NB4 (cell line): Measurements from ENCODE around the gene C1QTNF3.
"Not testable (repeated sequence)": the region's sequence is repeated elsewhere in the genome, so short reads cannot be mapped to it uniquely, and the experiment has no call there.

ENCODE experiments used
- DNase-seq: peaks from one replicate; pipeline ENCODE4 v3.0.0; 2010; ENCODE audit warnings: low read depth
- H3K4me3 ChIP-seq: one replicate; pipeline ENCODE4 v1.5.1; 2011; ENCODE audit warnings: mild to moderate bottlenecking, low read depth, low read length, moderate library complexity
- MYC ChIP-seq: IDR thresholded peaks from 2 replicates; pipeline ENCODE4 v1.6.1; 2011; ENCODE audit warnings: low read depth, low read length
- POLR2A ChIP-seq: IDR thresholded peaks from 2 replicates; pipeline ENCODE4 v1.6.1; 2011; ENCODE audit warnings: mild to moderate bottlenecking; ENCODE audit not compliant: insufficient read length; ENCODE audit errors: extremely low read depth
- TF ChIP-seq, protein P1 (sequence below): IDR thresholded peaks from one replicate; pipeline ENCODE4 v1.5.1; 2012; ENCODE audit warnings: low read depth, low read length
- TF ChIP-seq, protein P2 (sequence below): IDR thresholded peaks from 2 replicates; pipeline ENCODE4 v1.6.1; 2011; ENCODE audit warnings: low read depth, low read length

Gene C1QTNF3

DNA sequence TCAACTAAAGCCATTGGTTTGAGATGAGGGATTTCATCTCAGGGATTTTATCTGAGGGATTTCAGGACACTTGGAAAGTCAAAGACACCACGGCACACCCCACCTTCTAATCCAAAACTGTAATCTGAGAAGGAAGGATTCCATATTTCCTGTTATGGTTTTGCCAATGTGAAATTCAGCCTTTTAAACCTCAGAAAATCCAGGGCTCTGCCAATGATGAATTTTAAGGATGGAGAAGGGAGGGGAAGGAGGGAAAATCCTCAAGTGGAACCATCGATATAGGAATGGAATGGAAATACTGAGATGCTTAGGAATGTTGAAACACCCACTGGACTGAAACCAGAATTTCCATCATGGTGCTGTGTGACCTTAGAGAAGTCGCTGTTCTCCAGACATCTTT lies 5.3 kb downstream of the C1QTNF3 start:
- TF ChIP-seq MYC (no peak), POLR2A (no peak)
- TF ChIP-seq, protein P1, sequence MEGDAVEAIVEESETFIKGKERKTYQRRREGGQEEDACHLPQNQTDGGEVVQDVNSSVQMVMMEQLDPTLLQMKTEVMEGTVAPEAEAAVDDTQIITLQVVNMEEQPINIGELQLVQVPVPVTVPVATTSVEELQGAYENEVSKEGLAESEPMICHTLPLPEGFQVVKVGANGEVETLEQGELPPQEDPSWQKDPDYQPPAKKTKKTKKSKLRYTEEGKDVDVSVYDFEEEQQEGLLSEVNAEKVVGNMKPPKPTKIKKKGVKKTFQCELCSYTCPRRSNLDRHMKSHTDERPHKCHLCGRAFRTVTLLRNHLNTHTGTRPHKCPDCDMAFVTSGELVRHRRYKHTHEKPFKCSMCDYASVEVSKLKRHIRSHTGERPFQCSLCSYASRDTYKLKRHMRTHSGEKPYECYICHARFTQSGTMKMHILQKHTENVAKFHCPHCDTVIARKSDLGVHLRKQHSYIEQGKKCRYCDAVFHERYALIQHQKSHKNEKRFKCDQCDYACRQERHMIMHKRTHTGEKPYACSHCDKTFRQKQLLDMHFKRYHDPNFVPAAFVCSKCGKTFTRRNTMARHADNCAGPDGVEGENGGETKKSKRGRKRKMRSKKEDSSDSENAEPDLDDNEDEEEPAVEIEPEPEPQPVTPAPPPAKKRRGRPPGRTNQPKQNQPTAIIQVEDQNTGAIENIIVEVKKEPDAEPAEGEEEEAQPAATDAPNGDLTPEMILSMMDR: no peak
- TF ChIP-seq, protein P2, sequence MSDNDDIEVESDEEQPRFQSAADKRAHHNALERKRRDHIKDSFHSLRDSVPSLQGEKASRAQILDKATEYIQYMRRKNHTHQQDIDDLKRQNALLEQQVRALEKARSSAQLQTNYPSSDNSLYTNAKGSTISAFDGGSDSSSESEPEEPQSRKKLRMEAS: no peak
- no peak for DNase-seq
- H3K4me3 ChIP-seq: no peak overlapping the region

DNA sequence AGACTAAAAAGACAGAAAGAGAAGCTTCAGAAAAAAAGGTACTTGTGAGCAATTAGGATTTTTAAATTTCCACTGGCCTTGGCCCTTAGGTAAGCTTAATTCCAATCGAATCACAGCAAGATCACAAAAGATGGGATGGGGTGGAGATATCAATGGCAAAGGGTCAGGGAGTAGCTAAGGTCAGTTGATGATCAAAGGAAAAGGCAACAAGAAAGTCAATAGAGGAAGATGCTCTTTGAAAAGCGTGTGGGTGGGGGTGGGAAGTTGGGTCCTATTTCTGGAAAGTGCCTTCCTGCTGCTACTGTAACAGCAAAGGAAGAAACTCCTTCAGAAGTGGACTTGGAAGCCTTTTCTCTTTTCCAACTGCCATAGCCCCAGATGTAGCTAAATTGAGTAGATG lies 7.3 kb downstream of the C1QTNF3 start:
- no peak overlapping the region for H3K4me3 ChIP-seq
- TF ChIP-seq POLR2A (no peak), MYC (no peak)
- DNase-seq: no peak

DNA sequence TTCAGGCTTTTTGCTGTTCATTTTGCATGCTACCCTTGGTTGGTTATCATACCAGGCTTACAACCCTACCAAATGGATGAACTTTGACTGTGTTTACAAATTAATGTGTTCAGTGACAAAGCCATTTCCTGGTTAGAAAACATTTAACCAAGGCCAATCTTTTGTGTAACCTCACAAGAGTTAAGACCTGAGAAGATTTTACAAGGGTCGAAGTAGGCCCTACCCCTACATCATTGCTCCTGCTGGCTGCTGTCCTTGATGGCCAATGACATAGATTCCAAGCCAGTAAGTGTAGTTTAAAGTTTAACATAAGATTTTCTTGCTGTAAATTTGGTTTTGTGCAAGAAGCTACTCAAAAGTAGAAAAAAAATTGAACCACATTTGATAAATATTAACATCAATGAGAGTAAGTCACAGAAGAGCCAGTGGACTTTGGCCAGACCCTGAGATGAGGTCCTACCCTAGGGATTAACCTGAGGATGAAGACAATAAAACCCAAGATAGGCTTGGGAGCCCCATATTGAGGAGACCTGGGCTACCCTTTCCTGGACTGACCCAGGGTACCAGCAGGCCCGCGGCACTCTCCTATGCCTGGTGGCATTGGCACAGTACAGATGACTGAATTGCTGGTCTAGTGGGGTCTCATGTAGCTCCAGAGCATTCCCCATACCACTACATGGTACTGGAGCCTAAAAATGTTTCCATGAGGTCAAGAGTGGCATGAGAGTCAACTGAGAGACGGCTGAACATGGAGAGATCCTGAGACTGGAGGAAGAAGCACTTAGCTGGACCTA lies 8.3 kb downstream of the C1QTNF3 start:
- TF ChIP-seq, protein P1: no peak
- no peak for TF ChIP-seq POLR2A
- TF ChIP-seq MYC: no peak
- TF ChIP-seq, protein P2: no peak
- DNase-seq: no peak
- H3K4me3 ChIP-seq: no peak overlapping the region

DNA sequence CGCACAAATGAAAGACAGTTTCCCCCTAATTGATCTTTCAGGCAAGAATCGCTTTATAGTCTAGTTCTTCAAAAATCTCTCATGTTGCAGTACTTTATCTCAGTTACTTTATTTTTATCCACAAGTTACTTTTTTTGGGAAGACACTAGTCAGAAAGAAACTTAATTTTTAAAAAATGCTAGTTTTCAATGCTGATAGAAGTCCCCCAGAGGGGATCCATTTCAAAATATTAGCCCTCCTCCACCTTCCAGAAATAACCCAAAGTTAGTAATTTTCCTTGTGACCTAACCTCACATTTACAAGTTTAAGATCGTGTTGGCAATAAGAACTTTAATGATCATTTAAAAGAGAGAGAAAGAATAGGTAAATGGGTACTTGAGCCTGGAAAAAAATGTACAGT lies 11.0 kb downstream of the C1QTNF3 start:
- H3K4me3 ChIP-seq: no peak overlapping the region
- TF ChIP-seq MYC: no peak
- TF ChIP-seq, protein P2: no peak
- TF ChIP-seq, protein P1: no peak
- no peak for TF ChIP-seq POLR2A
- no peak for DNase-seq

DNA sequence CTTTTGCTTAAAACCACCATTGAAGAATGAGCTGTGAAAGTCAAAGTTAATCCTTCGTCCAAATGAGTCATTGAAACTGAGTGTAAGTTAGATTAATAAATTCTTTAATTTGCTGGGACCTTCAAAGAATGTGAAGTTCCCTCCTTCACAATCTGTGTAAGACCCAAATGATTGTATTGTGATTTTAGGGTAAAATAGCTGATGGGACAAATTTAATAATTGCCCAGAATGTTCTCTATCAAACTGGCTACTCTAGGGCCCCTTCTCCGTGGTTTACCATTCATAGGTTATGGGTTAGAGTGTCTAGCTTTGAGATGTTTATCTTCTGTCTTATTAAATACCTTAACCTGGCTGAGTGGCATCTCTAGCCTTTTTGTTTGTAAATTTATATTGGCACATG lies 11.9 kb downstream of the C1QTNF3 start:
- no peak for TF ChIP-seq POLR2A
- TF ChIP-seq, protein P2: no peak
- TF ChIP-seq, protein P1: no peak
- no peak for TF ChIP-seq MYC
- H3K4me3 ChIP-seq: no peak overlapping the region

DNA sequence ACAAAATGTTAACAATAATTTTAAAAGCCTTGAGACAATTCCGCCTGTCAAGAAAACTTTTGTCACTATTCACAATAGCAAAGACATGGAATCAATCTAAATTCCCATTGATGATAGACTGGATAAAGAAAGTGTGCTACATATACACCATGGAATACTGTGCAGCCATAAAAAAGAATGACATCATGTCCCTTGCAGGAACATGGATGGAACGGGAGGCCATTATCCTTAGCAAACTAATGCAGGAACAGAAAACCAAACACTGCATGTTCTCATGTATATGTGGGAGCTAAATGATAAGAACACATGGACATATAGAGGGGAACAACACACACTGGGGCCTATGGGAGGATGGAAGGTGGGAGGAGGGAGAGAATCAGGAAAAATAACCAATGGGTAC lies 12.4 kb downstream of the C1QTNF3 start:
- not testable (repeated sequence) for DNase-seq, H3K4me3 ChIP-seq

More for the DNA sequence above, 11.9 kb downstream of the C1QTNF3 start:
- no peak for DNase-seq

DNA sequence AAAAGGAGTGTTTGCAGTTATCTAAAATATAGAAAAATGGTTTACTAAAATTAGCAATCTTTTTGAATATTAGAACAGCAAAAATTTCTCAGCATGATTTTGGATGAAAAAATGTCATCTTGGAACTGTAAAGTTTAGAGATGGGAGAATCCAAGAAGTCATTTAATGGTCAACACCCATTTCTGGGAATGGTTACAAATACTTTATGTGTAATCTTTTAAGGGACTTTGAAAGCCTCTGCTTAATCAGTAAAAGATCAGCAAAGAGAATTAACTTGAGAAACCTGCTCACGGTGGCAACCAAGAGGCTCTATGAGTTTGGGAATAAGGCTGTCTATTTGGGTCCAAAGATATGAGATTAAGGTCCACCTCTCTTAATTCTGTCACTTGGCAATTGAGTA lies 13.0 kb downstream of the C1QTNF3 start:
- DNase-seq: no peak
- H3K4me3 ChIP-seq: no peak overlapping the region
- TF ChIP-seq MYC (no peak), POLR2A (no peak)
- TF ChIP-seq, protein P2: no peak
- TF ChIP-seq, protein P1: no peak
